ENCODE measurements around the gene ESRP2.

DNA sequence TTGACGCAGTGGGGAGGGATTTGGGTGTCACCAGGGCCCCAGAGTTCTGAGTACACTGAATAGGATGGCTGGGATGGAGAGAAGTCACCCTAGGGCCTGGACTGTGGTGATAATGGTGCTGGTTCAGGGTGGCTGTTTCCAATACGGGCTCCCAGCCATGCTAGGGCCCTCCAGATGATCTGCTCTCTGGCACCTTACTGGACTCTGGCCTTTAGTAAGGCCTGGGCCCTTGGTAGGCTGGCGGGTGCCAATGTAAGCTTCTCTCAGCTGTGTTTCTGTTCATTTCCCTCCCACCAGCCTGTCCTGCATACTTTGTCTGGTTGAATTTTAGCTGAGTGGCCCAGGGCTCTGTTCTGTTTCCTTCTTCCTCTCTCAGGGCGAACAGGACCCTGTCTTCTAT lies 12.0 kb upstream of the ESRP2 start:
- TF ChIP-seq, protein P1, sequence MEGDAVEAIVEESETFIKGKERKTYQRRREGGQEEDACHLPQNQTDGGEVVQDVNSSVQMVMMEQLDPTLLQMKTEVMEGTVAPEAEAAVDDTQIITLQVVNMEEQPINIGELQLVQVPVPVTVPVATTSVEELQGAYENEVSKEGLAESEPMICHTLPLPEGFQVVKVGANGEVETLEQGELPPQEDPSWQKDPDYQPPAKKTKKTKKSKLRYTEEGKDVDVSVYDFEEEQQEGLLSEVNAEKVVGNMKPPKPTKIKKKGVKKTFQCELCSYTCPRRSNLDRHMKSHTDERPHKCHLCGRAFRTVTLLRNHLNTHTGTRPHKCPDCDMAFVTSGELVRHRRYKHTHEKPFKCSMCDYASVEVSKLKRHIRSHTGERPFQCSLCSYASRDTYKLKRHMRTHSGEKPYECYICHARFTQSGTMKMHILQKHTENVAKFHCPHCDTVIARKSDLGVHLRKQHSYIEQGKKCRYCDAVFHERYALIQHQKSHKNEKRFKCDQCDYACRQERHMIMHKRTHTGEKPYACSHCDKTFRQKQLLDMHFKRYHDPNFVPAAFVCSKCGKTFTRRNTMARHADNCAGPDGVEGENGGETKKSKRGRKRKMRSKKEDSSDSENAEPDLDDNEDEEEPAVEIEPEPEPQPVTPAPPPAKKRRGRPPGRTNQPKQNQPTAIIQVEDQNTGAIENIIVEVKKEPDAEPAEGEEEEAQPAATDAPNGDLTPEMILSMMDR (IDR thresholded peaks at IDR 0.05): no peak
- TF ChIP-seq POLR2A (IDR thresholded peaks at IDR 0.05): no peak
- no peak for TF ChIP-seq EP300 (IDR thresholded peaks at IDR 0.05)

Data from sigmoid colon (tissue), 4 donors.